ENCODE results near the gene ASPRV1. TPM values are rescaled to one million over a fixed set of nuclear protein-coding genes. Genes with fewer than 3 reads are reported as not detected.

The ASPRV1 gene
- total RNA-seq, 1 experiment from 2014 or later = 0.66 TPM

DNA sequence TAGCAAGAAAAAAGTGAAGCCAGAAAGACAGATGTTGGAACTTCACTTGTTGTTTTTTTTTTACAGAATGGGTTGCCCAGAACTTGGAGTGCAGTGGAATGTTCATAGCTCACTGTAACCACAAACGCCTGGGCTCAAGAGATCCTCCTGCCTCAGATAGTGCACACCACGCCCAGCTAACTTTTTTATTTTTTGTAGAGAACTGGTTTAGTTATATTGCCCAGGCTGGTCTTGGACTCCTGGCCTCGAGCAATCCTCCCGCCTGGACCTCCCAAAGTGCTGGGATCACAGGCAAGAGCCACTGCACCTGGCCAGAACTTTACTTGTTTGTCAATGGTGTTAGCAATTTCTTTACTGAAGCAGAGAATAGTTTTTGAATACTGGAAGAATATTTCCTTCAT is 11.9 kb upstream of the ASPRV1 start:
- BruUV-seq (replicated peaks) = no TSS peak

DNA sequence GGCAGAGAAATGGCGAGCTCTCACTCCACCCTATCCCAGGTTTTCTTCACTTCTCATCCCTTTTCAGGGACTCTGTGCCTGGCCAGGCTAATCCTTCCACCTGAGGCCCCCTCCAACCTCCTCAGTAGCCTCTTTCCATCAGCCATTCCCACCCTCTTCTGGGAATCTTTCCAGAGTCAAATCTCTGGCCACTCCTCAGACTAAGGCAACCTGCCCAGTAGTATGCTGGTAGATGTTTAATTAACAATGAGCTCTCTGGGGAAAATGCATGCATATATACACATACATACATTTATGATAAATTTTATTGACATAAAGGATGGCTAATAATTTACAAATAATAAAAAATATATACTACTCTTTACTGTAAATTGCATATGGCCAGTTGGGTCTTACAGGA is 11.4 kb upstream of the ASPRV1 start:
- intact Hi-C loops (cut with micrococcal nuclease; ENCODE audit: unreplicated experiment) = no loop called here
- no peaks in the 10 kb centered on the region for H3K36me3 ChIP-seq (ENCODE audit: control insufficient read depth, insufficient read depth, low read length)
- H3K9me3 ChIP-seq = no peaks in the 10 kb centered on the region
- no peaks in the 10 kb centered on the region for H3K9me3 Mint-ChIP-seq (ENCODE audit: unreplicated experiment)
- no peaks in the 10 kb centered on the region for H3K27me3 ChIP-seq (replicated peaks; ENCODE audit: control insufficient read depth, insufficient read depth, low read length)
- H3K27me3 Mint-ChIP-seq (ENCODE audit: insufficient read depth, unreplicated experiment) = no peaks in the 10 kb centered on the region
- H3K4me3 ChIP-seq (ENCODE audit: low read depth, low read length) = no peak overlapping the region
- no peak for TF ChIP-seq CTCF (IDR thresholded peaks at IDR 0.05; ENCODE audit: insufficient read depth in 1 of 2, low read depth in 1 of 2, low read length in 1 of 2, severe bottlenecking in 1 of 2, unreplicated experiment in 1 of 2)
- no peak overlapping the region for H3K27ac Mint-ChIP-seq (ENCODE audit: unreplicated experiment)
- peaks cover 8% of the 10 kb centered on the region for H3K4me1 Mint-ChIP-seq (ENCODE audit: low read depth, unreplicated experiment)
- H3K36me3 Mint-ChIP-seq (ENCODE audit: insufficient read depth, unreplicated experiment) = peaks cover 9% of the 10 kb centered on the region
- no peak overlapping the region for H3K4me3 Mint-ChIP-seq (ENCODE audit: unreplicated experiment)
- peaks cover 14% of the 10 kb centered on the region for H3K4me1 ChIP-seq
- no TSS peak for BruUV-seq (replicated peaks)
- POLR2A ChIA-PET = no interaction called here
- CTCF ChIA-PET = no interaction called here
- DNase-seq = no peak

More for the DNA sequence above, 11.9 kb upstream of the ASPRV1 start:
- TF ChIP-seq CTCF (IDR thresholded peaks at IDR 0.05; ENCODE audit: insufficient read depth in 1 of 2, low read depth in 1 of 2, low read length in 1 of 2, severe bottlenecking in 1 of 2, unreplicated experiment in 1 of 2) = no peak
- POLR2A ChIA-PET = no interaction called here
- no peak overlapping the region for H3K4me3 Mint-ChIP-seq (ENCODE audit: unreplicated experiment)
- H3K9me3 Mint-ChIP-seq (ENCODE audit: unreplicated experiment) = no peaks in the 10 kb centered on the region
- peaks cover 9% of the 10 kb centered on the region for H3K36me3 Mint-ChIP-seq (ENCODE audit: insufficient read depth, unreplicated experiment)
- H3K27me3 Mint-ChIP-seq (ENCODE audit: insufficient read depth, unreplicated experiment) = no peaks in the 10 kb centered on the region
- Histone ChIP-seq H3K4me1 (peaks cover 19% of the 10 kb centered on the region), H3K27me3 (replicated peaks; ENCODE audit: control insufficient read depth, insufficient read depth, low read length) (no peaks in the 10 kb centered on the region), H3K36me3 (ENCODE audit: control insufficient read depth, insufficient read depth, low read length) (no peaks in the 10 kb centered on the region), H3K9me3 (no peaks in the 10 kb centered on the region), H3K4me3 (ENCODE audit: low read depth, low read length) (no peak overlapping the region)
- intact Hi-C loops (cut with micrococcal nuclease; ENCODE audit: unreplicated experiment) = no loop called here
- H3K27ac Mint-ChIP-seq (ENCODE audit: unreplicated experiment) = no peak overlapping the region
- DNase-seq = no peak
- CTCF ChIA-PET = no interaction called here
- H3K4me1 Mint-ChIP-seq (ENCODE audit: low read depth, unreplicated experiment) = peaks cover 9% of the 10 kb centered on the region

DNA sequence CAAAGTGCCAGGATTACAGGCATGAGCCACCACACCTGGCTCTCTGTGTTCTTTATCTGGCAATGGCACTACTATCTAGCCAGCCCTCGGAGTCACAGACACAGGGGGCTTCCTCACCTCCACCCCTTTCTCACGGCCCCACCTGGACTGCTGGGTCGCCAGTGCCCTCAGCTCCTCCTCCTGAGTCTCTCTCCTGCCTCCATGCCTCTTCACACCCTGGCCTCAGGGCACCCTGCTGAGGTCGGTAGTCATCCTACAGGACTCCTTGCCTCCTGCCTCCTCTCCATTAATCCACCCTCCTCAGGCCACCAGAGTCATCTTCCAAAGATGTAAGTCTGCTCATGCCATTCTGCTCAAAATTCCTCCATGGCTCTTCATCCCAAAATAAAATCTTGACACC is 8.6 kb upstream of the ASPRV1 start:
- intact Hi-C loops (cut with micrococcal nuclease; ENCODE audit: unreplicated experiment) = no loop called here
- no peak for DNase-seq
- no peaks in the 10 kb centered on the region for H3K36me3 Mint-ChIP-seq (ENCODE audit: insufficient read depth, unreplicated experiment)
- no peak for TF ChIP-seq CTCF (IDR thresholded peaks at IDR 0.05; ENCODE audit: insufficient read depth in 1 of 2, low read depth in 1 of 2, low read length in 1 of 2, severe bottlenecking in 1 of 2, unreplicated experiment in 1 of 2)
- H3K4me3 ChIP-seq (ENCODE audit: low read depth, low read length) = no peak overlapping the region
- H3K27ac Mint-ChIP-seq (ENCODE audit: unreplicated experiment) = no peak overlapping the region
- H3K36me3 ChIP-seq (ENCODE audit: control insufficient read depth, insufficient read depth, low read length) = 0 out of 2 replicates have a peak, but pooled peaks cover 1% of the 10 kb centered on the region
- H3K9me3 ChIP-seq = no peaks in the 10 kb centered on the region
- no peaks in the 10 kb centered on the region for H3K9me3 Mint-ChIP-seq (ENCODE audit: unreplicated experiment)
- ChIA-PET POLR2A (no interaction called here), CTCF (no interaction called here)
- H3K4me1 Mint-ChIP-seq (ENCODE audit: low read depth, unreplicated experiment) = no peaks in the 10 kb centered on the region
- H3K4me1 ChIP-seq = no peaks in the 10 kb centered on the region
- no peaks in the 10 kb centered on the region for H3K27me3 ChIP-seq (replicated peaks; ENCODE audit: control insufficient read depth, insufficient read depth, low read length)
- BruUV-seq (replicated peaks) = no TSS peak
- H3K27me3 Mint-ChIP-seq (ENCODE audit: insufficient read depth, unreplicated experiment) = no peaks in the 10 kb centered on the region
- H3K4me3 Mint-ChIP-seq (ENCODE audit: unreplicated experiment) = no peak overlapping the region
